Head of caudate nucleus (tissue), 42 donors: ENCODE measurements around the gene MYH6.

Source experiments
- DNase-seq, 42 donors: peaks; one replicate each; pipeline versions ENCODE4 v3.0.0 to v3.0.0-alpha.2; 2020 to 2021; ENCODE audit warnings: mixed read lengths in 7 of 42
- intact Hi-C: fragments of 100-400 bp; cut with DNase I; formaldehyde crosslinking; loops from one replicate; pipeline ENCODE4 v1.15.0; 2022

MYH6 gene

DNA sequence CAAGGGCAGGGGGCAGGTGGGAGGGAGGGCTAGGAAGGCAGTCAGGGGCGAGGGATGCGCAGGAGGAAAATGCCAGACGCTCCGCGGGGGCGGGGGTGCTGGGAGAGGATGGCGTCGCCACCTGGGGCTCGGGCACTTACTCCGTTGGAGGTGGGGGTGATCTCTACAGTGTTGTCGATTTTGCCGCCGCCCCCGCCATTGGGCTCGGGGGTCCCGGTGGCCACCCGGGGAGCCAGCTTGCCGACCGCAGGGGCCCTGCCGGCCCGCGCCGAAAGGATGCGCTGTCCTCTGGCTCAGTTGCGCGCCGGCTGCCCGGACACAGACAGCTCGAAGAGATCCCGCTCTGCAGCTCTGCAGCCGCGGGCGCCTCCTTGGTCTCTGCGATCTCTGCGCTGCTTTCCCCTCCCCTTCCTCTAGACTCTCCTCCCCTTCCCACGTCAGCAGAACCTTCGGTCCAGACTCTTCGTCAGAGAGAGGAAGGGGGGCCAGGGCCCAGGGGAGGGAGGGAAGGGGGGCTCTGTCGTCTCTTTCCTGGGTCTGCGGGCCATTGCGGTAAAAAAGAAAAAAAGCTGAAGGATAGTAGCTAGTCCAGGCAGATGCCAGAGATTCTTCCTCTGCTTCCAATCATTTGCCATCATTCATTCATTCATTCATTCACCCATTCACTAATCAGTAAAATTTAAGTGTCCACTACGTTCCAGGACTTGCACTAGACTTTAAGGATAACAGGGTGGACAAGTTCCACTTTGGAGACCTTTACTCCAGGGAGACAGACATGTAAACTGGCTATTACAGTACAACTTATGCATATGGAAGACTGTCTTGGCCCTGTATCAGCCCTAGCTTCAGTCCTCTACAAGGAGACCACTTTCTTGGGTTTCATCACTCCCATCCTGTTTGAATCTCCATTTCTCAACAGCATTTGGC, 55.3 kb downstream of the MYH6 start, which contains the start of gene SLC22A17:
TSS of gene SLC22A17 (minus strand) at position 382 of the 927 bp plus-strand sequence.
- intact Hi-C loops: no loop called here

DNA sequence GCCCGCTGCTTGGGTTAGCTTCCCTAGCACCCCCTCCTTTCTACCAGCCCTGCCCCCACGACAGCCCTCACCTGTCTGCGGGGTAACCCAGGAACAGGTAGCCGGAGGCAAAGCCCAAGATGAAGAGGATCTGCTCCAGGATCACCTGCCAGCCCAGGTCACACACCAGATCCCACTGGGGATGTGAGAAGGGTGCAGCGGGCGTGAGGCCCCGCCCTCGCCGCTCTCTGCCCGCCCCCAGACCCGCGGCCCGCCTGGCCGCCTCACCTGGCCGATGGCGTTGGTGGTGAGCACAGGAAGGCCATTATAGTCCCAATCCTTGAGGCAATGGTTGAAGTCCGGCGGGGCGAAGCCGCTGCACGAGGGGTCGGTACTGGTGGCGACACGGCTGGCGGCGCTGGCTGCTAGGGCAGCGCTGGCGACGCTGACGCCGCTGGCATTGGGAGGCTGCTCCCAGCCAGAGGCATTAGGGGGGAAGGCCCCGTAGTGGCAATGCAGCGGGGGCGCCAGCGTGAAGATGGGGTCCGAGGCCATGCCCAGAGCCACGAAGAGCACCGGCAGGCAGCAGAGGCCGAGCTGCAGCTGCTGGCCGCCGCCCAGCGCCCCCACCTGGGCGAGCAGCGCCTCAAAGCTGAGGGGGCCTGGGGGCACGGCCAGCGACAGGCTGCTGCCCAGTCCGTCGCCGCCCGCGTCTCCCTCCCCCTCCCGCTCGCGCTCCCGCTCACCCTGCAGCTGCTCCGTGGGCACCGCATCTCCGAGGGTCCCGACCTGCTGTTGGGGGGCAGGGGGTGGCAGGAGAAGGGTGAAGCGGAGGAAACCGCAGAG, 56.2 kb downstream of the MYH6 start:
- intact Hi-C loops: no loop called here
- peak in 33 of 42 donors; percentile 21 to 73 (median 49) for DNase-seq

More for the DNA sequence above, 55.3 kb downstream of the MYH6 start, which contains the start of gene SLC22A17:
- peak; percentile 86 to 98 (median 94) for DNase-seq

- intact Hi-C loops: loop anchor here (10.0 kb wide), 1 partner anchor 96 kb away; no protein-coding TSS in a partner anchor
These were observed 58.8 kb downstream of the MYH6 start for GRCh38 chr14:23349156-23349845.

GRCh38 chr14:23348297-23348655, 59.8 kb downstream of the MYH6 start:
- intact Hi-C loops: loop anchor here (10.0 kb wide), 1 partner anchor 97 kb away; no protein-coding TSS in a partner anchor
- peak in 2 of 42 donors; percentile 20 to 31 for DNase-seq

More at GRCh38 chr14:23349156-23349845, 58.8 kb downstream of the MYH6 start:
- peak in 2 of 42 donors; percentile 20 to 27 for DNase-seq

GRCh38 chr14:23347406-23348296, 60.4 kb downstream of the MYH6 start:
- DNase-seq: peak in 2 of 42 donors; percentile 25 to 37
- intact Hi-C loops: loop anchor here (10.0 kb wide), 1 partner anchor 97 kb away; no protein-coding TSS in a partner anchor

DNA sequence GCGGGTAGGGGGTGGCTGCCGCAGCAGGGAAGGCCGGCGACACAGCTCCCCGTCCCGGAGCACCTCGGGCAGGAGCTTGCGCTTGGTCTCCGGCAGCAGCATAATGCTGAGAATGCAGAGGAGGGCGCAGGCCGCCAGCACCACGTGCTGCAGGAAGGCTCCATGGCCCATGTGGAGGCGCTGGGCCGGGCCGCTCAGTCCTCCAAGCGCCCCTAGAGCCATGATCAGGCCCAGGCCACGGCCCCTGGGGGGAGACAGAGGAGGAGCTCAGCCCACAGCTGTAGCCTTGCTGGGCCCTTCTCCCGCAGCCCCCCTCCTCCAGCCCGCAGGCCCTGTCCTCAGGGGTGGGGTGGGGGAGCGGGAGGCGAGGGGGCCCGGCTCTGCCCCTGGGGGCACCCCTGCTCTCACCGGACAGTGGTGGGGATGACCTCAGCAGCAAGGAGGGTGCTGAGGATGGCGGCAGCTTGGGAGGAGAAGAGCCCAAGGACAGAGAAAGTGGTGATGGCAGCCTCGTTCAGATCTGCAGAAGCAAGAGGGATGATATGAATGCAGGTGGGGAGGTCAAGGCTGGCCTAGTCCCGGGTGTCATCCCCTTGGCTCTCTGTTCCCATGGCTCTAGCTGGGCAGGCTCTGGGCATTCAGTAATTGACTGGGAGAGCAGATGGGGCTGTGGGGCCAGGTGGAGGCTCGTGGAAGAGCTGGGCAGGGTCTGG, 61.2 kb downstream of the MYH6 start:
- peak in 2 of 42 donors; percentile 25 to 41 for DNase-seq
- intact Hi-C loops: loop anchor here (10.0 kb wide), 1 partner anchor 98 kb away; no protein-coding TSS in a partner anchor

- intact Hi-C loops: loop anchor here (10.0 kb wide), 1 partner anchor 99 kb away; no protein-coding TSS in a partner anchor
- DNase-seq: peak in 3 of 42 donors; percentile 16 to 44 (median 25)
These were observed 61.9 kb downstream of the MYH6 start for GRCh38 chr14:23345987-23346692.

- intact Hi-C loops: loop anchor here (10.0 kb wide), 1 partner anchor 100 kb away; no protein-coding TSS in a partner anchor
- DNase-seq: peak in 2 of 42 donors; percentile 12 to 39
These were observed 63.6 kb downstream of the MYH6 start for GRCh38 chr14:23344481-23344880.

DNA sequence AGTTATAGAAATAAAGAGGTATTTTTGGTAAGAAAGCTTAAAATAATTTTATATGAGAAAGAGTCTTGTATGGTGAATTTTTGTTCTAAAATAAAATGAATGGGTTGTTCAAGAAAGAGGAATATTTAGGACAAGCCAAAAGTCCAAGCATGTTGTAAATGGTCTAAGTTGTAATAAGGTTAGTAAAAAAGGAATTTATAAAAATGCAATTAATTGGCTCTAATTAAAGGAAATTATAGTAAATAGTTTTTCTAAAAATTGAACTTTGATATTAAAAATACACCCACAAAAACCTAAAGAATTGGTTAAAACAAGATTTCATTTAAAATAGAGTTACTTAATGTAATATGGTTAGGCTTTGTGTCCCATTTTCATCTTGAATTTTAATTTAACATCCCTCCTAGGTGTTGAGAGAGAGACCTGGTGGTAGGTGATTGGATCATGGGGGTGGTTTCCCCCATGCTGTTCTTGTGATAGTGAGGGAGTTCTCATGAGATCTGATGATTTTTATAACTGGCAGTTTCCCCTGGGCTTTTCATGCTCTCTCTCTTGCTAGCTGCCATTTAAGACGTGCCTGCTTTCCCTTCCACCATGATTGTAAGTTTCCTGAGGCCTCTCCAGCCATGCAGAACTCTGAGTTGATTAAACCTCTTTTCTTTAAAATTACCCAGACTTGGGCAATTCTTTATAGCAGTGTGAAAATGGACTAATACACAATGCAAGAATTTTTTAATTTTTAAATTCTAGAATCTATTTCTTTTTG, 68.4 kb downstream of the MYH6 start:
- intact Hi-C loops: loop anchor here (10.0 kb wide), 1 partner anchor 105 kb away; no protein-coding TSS in a partner anchor

GRCh38 chr14:23335623-23336022, 72.5 kb downstream of the MYH6 start:
- DNase-seq: peak in 1 of 42 donors; percentile 22
- intact Hi-C loops: no loop called here

More for the DNA sequence above, 68.4 kb downstream of the MYH6 start:
- no peak for DNase-seq
